Measurements from ENCODE around the gene BGN.
A peak's percentile ranks its signal among the peaks of the same experiment; 100 is the strongest.

The BGN gene

GRCh38 chrX:153494061-153494460, 719 bp upstream of the BGN start:
- no peak overlapping the region for H3K4me3 ChIP-seq (ENCODE audit: low read depth, low read length)
- DNase-seq (ENCODE audit: low read depth, low spot score): no peak
- TF ChIP-seq CTCF (IDR thresholded peaks at IDR 0.05; ENCODE audit: low read depth, low read length): no peak
- in situ Hi-C loops (cut with HindIII; ENCODE audit: low sequenced_read_pairs): no loop called here

GRCh38 chrX:153495362-153495751, 577 bp downstream of the BGN start:
- H3K4me3 ChIP-seq (ENCODE audit: low read depth, low read length): peak overlapping the region; percentile 61
- in situ Hi-C loops (cut with HindIII; ENCODE audit: low sequenced_read_pairs): no loop called here
- peak; percentile 27 for DNase-seq (ENCODE audit: low read depth, low spot score)
- no peak for TF ChIP-seq CTCF (IDR thresholded peaks at IDR 0.05; ENCODE audit: low read depth, low read length)

GRCh38 chrX:153495903-153496589, 1.3 kb downstream of the BGN start:
- in situ Hi-C loops (cut with HindIII; ENCODE audit: low sequenced_read_pairs): no loop called here
- no peak for DNase-seq (ENCODE audit: low read depth, low spot score)
- no peak for TF ChIP-seq CTCF (IDR thresholded peaks at IDR 0.05; ENCODE audit: low read depth, low read length)
- H3K4me3 ChIP-seq (ENCODE audit: low read depth, low read length): peak overlapping the region; percentile 61

GRCh38 chrX:153496590-153496959, 1.8 kb downstream of the BGN start:
- H3K4me3 ChIP-seq (ENCODE audit: low read depth, low read length): peak overlapping the region; percentile 61
- no peak for DNase-seq (ENCODE audit: low read depth, low spot score)
- no peak for TF ChIP-seq CTCF (IDR thresholded peaks at IDR 0.05; ENCODE audit: low read depth, low read length)
- in situ Hi-C loops (cut with HindIII; ENCODE audit: low sequenced_read_pairs): no loop called here

- no peak for TF ChIP-seq CTCF (IDR thresholded peaks at IDR 0.05; ENCODE audit: low read depth, low read length)
- in situ Hi-C loops (cut with HindIII; ENCODE audit: low sequenced_read_pairs): no loop called here
- H3K4me3 ChIP-seq (ENCODE audit: low read depth, low read length): no peak overlapping the region
- DNase-seq (ENCODE audit: low read depth, low spot score): no peak
Measured at GRCh38 chrX:153498453-153498852, 3.7 kb downstream of the BGN start.

DNA sequence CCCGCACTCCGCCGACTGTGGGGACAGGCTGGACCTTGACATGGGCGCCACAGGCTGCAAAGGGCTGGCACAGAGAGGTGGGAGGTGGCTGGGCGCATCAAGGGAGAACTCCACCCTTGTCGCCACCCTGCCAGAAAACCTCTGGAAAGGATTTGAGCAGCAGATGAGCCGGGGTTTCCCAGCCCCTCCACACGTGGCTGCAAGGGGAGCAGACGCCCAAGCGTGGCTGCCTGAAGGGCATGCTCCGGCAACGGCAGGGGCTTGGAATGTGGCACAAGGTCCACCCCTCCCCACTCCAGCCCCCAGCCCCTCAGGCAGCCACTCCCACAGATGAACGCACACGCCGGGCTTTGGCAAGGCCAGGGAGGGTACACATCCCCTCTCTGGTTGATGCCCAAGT, 4.6 kb downstream of the BGN start:
- peak overlapping the region; percentile 10 for H3K4me3 ChIP-seq (ENCODE audit: low read depth, low read length)
- in situ Hi-C loops (cut with HindIII; ENCODE audit: low sequenced_read_pairs): no loop called here
- DNase-seq (ENCODE audit: low read depth, low spot score): no peak
- no peak for TF ChIP-seq CTCF (IDR thresholded peaks at IDR 0.05; ENCODE audit: low read depth, low read length)
